HL-60/S4 treated with phorbol 12-myristate 13-acetate at 8.2 ng/mL for 4 days and 3 days (cell line): ENCODE results near the gene MTX2.
"Not testable (repeated sequence)": the region's sequence is repeated elsewhere in the genome, so short reads cannot be mapped to it uniquely, and the experiment has no call there.

Source experiments
- in situ Hi-C: fragments of 300-500 bp; cut with MboI; formaldehyde crosslinking; loops from 2 replicates; pipeline ENCODE4 v1.15.0; 2022; ENCODE audit warnings: low sequenced_read_pairs

The MTX2 gene

DNA sequence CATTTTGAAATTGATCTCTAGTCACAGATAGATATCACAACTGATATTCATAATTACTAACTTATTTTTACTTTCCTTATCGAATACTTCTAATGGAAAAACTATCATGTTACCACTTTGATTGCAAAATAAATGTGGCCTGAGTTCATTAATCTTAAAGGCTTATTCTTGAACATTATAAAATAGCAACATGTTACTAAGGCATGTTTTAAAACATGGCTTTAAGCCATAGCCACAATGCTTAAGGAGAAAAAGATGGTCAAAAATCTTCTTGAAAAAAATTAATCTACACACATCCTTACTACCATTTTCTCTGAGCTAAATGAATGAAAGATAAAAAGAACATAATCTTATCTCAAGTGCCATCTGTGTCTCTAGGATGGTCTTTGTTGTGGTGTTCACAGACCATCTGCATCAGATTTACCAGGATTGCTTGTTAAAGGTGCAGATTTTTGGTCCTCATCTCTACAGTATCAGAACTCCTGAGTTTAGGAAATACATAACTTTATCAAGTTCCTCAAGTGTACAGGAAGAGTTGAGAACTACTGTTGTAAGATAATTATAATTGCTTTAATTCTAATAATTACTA lies 15.3 kb downstream of the MTX2 start:
- in situ Hi-C loops: no loop called here

DNA sequence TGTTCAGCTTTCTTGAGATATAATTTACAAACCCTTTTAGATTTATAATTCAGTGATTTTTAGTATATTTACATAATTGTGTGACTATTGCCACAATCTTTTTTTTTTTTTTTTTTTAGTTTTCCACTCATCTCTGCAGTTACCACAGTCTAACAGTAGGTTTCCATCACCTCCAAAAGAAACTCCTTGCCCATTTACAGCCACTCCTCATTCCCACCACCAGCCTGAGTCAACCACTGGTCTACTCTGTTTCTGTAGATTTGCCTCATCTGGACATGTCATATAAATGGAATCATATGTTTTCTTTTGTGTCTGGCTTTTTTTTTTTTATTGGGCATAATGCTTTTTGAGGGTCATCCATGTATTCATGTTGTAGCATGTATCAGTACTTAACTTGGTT lies 16.1 kb downstream of the MTX2 start:
- in situ Hi-C loops: no loop called here

DNA sequence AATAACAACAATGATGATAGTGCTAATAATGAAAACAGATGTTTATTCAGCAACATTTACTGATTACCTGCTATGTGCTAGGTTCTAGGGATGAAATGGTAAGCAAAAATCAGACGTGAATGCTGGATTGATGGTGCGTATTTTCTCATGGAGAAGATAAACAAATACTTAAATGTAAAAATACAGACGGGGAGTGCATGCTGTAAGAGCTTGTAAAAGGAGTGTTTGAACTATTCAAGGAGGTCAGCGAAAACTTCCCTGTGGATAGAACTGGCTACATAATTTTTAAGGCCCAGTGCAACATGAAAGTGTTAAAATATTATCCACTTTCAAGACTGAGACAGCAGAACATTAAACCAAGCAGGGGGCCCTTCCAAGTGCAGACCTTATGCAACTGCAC lies 22.1 kb downstream of the MTX2 start:
- in situ Hi-C loops: no loop called here

DNA sequence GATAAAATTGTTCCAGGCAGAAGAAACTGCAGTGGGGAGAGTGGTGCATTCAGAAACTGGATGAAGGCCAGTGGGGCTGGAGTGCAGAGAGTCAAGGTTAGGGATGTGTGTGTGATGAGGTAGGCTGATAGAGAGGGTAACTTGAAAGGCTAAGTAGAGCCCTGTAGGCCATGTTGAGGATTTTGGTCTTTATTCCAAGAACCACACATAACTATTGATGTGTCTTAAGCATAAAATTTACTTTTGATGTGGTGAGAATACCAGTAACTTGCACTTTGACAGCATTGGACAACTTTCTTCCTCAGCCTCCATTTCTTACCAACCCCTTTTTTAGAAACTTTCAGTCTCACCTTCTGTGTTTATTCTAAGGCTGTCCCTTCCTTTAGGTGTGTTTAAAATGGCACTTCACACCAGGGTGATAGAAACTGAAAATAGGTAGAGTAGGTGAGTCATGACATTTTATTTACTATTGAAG lies 22.6 kb downstream of the MTX2 start:
- in situ Hi-C loops: no loop called here

DNA sequence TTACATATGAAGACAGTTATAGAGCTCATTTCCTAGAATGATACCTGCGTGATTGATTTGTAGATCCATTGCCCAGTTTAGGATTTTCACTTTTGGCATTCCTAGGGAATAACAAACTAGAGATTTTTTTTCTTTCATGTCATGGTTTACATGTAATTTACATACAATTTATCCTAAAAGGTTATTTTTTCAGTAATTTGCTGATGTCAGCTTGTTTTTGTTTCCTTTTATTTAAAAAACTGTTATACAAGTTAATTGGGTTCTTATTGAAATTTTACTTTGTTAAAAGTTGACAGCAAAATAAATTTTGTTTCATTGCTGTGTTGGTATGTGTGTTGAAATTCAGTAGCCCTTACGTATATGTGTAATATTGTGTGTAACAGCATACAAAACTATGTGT lies 23.4 kb downstream of the MTX2 start:
- in situ Hi-C loops: no loop called here

DNA sequence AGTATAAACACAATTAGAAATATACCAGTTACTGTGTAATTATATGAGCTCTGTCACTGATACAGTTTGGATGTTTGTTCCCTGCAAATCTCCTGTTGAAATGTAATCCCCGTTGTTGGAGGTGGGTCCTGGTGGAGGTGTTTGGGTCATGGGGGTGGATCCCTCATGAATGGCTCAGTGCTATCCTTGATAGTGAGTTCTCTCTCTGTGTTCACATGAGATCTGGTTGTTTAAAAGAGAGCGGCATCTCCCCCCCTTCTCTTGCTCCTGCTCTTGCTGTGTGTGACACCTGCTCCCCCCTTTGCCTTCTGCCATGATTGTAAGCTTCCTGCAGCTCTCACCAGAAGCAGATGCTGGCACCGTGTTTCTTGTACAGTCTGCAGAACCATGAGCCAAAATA lies 24.1 kb downstream of the MTX2 start:
- in situ Hi-C loops: no loop called here

DNA sequence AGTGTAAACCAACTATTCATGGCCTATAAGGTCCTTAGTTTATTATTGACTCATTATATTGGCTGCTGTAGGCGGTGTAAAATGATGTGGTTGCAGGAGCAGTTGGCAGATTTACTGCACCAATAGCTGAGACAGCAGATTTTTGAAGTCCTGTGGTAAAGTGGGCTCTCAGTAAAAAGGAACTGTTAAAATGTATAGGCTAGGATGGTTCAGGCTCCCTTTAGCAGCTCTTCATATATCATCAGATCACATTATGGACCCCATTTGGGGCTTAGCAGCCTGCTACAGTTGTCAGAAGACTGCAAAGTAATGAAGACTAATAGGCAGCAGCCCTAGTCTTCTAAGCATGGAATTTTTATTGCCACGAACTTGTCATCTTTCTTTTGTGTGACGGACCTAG lies 27.8 kb downstream of the MTX2 start:
- in situ Hi-C loops: no loop called here

DNA sequence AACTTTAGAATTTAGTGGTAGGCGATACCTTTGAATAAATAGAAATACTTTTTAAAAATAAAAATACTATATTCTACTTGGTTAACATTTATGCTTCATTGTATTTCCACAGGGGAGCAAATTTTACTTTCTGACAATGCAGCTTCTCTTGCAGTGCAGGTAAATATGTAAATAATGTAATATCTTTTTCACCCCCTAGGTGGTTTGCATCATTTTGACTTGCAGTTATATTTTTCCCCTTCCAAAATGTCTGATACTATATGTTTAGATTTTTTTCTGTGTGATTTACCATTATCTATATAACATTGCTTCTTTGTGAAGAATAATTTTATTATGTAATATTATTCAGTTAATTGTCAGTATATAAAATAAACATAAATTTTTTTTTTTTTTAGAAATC lies 28.5 kb downstream of the MTX2 start:
- in situ Hi-C loops: no loop called here

DNA sequence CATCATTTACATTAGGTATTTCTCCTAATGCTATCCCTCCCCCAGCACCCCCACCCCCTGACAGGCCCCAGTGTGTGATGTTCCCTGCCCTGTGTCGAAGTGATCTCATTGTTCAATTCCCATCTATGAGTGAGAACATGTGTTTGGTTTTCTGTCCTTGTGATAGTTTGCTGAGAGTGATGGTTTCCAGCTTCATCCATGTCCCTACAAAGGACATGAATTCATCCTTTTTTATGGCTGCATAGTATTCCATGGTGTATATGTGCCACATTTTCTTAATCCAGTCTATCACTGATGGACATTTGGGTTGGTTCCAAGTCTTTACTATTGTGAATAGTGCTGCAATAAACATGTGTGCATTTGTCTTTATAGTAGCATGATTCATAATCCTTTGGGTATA lies 36.8 kb downstream of the MTX2 start:
- in situ Hi-C loops: not testable (repeated sequence)

DNA sequence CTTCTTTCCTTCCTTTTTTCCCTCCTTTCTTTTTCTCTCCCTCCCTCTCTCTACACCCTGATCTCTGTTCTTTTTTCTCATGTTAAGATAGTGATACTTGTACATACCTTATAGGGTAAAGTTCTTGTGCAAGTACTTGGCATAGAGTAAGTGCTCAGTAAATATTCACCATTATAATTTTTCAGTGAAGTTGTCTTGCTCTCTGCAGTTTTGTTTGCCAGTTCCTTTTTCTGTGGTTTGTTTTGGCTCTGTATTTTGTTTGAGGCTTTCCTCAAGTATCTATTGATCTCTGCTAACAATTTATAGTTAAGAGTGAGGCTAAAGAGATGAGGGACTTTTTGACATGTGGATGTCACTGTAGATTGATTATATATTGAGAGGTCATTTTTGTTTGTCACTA lies 48.0 kb downstream of the MTX2 start:
- in situ Hi-C loops: no loop called here

DNA sequence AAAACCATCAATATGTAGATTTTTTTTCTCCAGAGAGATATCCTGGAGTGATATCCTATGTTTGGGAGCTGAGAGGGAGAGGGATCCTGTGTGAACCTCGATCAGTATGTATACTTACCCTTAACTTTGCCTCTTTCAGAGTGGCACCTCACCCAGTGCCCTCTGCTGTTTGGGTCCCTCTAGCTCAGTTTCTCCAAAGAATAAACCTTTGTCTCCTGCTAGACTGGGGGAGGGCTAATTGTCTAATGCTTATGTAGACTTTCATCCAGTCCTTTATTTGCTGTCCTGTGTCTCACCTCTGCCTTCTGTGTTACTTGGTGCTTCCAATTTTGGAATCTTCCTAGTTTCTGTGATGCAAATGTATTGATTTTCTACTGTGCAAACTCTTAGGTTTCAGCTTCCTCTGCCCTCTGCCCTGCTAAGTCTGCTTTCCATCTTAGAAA lies 48.4 kb downstream of the MTX2 start:
- in situ Hi-C loops: no loop called here

DNA sequence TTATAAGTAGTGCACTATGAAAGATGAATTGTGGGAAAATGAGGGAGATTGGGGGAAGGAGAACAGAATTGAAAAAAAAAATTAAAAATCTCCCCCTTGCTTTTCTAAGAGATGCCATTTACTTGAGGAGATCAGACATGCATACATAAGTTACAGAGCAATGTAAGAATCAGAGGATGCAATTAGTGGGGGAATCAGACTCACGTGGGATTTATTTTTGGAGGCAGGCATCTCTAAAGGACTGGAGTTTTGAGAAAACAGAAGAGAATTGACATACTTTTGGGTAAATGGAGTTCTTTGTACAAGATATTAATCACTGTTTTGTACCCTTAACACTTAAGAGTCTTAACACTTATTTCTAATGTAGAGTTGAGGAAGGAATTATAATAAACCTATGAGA lies 52.7 kb downstream of the MTX2 start:
- in situ Hi-C loops: no loop called here

DNA sequence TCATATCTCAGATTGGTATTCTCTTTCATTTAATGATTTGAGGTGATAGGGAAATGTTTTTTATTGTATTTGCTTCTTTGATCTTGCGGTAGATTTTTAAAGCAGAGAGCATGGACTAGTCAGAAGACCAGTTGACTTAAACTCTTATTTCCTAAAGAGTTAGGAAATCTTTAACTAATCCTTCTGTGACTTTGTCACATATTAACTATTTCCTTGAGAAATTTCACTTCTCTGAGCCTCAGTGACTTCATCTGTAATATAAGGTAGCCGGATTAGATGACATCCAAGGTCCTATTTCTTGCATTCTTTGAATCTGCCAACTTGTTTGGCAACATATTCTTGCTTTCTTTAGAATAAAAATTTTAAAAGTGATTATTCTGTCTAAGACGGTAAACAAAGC lies 55.6 kb downstream of the MTX2 start:
- in situ Hi-C loops: no loop called here

DNA sequence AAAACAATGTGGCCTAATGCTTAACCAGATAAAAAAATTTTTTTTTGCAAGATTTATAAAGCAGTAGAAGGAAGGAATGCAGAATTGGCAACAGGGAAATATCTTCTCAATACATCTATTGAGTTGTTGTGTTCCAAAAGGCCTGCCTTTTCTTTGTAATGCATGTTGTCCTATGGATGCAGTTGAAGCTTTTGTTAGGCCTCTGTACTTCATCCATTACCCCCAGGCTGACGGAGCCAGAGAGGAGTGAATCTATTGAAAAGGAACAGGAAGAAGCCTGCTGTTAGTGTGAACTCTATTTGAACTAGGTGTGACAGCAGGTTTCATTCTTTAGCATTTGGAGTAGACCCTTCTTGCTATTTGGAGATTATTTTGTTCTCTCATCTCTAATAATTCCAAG lies 56.5 kb downstream of the MTX2 start:
- in situ Hi-C loops: no loop called here

DNA sequence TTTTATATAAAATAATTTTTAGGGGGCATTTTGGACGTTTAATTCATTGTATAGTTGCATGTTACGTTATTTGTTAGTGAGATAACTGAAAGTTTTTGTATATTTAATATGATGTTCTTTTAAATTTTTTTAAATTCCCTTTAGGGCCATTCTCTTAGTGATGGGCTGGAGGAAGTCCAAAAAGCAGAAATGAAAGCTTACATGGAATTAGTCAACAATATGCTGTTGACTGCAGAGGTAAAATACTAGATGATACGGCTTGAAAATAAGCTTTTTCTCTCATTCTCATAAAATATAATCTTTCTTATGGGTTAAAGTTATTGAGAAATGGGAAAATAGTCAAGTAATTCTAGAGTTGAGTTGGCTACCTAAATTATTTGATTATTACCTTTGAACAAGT lies 58.9 kb downstream of the MTX2 start:
- in situ Hi-C loops: no loop called here

DNA sequence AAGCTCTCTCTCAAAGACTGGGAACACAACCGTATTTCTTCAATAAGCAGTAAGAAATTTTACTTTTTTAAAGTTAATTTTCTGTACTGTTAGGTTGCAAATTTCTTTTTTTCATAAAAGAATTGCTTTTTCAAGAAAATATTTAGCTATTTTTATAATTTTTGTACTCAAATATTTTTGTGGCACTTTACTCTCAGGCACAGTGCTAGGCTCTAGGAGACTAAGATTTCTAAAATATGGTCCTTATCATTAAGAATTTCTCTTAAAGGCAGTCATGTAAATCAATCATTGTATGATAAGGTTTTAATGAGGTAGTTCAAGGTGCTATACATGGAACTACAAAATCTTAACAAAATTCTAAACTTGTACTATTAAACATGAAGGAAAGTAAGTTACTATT lies 61.4 kb downstream of the MTX2 start:
- in situ Hi-C loops: no loop called here

DNA sequence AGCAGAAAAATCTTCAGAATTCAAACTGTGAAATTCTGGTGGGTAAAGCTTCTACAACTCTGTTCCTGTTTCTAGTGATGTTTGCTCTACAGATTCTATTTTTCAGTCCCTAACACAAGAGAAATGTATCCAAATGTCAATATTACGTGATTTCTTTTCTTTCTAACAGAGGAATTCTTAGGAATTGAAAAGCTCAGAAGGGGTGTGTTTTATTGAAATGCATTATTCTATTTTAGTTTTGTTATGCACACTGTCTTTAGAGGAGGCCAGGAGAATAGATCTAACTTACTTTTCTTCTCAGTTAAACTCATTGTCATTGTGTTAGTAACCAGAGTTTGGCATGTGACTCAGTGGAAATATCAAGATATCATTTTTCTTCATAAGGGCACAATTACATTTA lies 62.4 kb downstream of the MTX2 start:
- in situ Hi-C loops: no loop called here

DNA sequence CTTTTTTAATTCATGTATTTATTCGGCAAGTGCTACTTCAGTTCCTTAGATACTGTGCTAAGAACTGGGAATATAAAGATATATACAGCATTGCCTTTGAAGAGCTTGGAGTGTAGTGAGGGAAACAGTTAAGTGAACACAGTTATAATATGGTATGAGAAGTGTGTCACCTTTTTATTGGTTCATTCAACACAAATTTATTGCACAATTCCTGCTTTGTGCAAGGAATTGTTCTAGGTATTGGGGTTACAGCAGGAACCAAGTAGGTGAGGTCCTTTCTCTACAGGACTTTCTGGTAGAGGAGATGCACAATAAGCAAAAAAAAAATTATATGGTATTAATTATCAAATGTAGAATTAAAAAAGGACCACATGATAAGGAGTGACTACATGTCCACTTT lies 65.5 kb downstream of the MTX2 start:
- in situ Hi-C loops: no loop called here

DNA sequence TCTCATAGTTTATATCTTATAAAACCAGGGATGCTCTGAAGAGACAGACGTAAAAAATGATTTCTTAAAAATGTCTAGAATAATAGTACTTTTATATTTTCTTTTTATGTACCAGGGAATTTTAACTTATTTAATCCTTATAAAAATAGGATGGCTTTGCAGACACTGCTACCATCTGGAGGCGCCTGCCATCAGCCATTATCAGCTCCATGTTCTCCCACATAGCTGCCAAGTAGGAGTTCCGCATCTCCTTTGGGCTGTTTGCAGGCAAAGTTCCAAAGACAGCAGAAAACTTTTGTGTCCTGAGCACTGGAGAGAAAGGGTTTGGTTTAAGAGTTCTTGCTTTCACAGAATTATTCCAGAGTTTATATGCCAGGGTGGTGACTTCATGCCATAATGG lies 69.2 kb downstream of the MTX2 start:
- in situ Hi-C loops: no loop called here

DNA sequence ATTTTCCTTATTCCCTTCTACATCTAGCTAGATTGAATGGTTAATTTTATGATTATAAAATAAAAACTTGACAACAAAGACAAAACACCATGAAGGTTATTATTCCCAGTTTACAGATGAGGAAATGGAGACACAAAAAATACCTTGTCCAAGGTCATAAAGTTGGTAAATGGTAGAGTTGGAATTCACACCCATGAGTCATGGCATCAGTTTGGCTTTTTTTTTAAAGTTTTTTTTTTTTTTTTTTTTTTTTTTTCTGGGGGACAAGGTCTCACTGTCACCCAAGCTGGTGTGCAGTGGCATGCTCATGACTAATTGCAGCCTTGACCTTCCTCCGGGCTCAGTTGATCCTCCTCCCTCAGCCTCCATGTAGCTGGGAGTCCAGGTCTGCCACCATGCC lies 70.0 kb downstream of the MTX2 start:
- in situ Hi-C loops: no loop called here

DNA sequence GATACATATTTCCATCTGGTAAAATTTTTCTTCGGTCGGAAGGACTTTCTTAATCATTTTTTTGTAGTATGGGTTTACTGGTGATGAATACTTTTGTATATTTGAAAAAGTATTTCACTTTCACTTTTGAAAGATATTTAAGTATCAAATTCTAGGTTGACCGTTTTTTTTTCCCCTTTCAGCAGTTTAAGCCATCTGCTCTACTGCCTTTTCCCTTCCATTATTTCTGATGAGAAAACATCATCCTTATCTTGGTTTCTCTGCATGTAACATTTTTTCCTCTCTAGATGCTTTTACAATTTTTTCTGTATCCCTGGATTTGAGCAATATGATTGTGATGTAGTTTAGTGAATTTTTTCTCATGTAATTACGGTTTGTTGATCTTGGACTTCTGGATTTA lies 87.0 kb downstream of the MTX2 start:
- in situ Hi-C loops: no loop called here

DNA sequence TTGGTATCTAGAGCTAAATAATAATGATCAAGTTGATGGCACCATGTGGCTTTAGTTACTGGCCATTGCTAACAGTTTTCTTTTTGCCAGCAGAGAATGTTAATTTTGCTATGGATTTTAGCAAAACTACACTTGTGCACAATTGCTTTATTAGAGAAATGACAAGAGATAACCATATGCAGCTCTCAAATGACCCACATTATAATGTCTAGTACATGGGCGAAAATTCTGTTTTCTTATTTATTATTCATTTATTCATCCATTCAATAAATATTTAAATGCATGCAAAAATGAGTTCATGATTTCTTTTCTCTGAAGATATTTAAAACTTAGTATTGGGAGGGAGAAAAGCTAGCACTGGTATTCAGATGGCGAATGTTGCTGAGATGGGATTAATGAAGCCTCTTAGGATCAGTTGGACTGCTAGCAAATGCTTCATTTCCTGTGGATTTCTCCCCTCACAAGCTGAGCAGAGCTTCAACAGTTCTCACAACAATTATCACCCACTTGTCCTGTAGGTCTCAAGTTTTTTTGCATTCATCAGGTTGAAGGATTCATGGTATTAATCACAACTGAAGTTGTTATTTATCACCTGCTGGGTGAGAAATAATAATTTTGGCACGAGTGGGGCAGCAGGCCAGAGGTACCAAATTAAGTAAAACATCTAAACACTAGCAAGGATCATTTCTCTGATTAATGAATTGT lies 95.2 kb downstream of the MTX2 start:
- in situ Hi-C loops: no loop called here

DNA sequence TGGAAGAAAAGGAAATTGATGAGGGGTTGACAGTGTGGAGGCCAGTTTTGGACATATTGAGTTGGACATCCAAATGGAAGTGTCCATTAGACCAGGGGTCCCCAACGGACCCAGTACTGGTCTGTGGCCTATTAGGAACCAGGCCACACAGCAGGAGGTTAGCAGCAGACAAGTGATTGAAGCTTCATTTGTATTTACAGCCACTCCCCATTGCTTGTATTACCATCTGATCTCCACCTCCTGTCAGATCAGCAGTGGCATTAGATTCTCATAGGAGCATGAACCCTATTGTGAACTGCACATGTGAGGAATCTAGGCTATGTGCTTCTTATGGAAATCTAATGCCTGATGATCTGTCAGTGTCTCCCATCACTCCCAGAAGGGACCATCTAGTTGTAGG lies 99.1 kb downstream of the MTX2 start:
- in situ Hi-C loops: no loop called here
